Right lobe of liver (tissue), 6 donors: Measurements from ENCODE around the gene PTPN4. TPM values are rescaled to one million over a fixed set of nuclear protein-coding genes. Genes with fewer than 3 reads are reported as not detected.
A peak's percentile ranks its signal among the peaks of the same experiment; 100 is the strongest.

Experiments used
- ATAC-seq, 4 donors: fragments of 200-7000 bp; cut with Tn5 transposase; one replicate each; pipeline ENCODE4 v1.9.1; 2020; ENCODE audit warnings: mild to moderate bottlenecking in 4 of 4, moderate library complexity in 4 of 4
- DNase-seq, 3 donors: peaks; one replicate each; pipeline ENCODE4 v3.0.0-alpha.2; 2020
- H3K27ac ChIP-seq, 3 donors: fragments of 200-600 bp; one replicate each; pipeline ENCODE4 v1.8.0; 2022
- H3K27me3 ChIP-seq, 2 donors: fragments of 200-600 bp; one replicate each; pipeline ENCODE4 v1.8.0; 2022
- H3K36me3 ChIP-seq, 4 donors: fragments of 200-600 bp; sonication (generic) in 1 of 4; one replicate each; pipeline versions ENCODE4 v1.5.1 to v1.8.0; 2017 to 2022; ENCODE audit warnings: control low read depth in 1 of 4
- H3K4me1 ChIP-seq, 4 donors: fragments of 200-600 bp; sonication (generic) in 1 of 4; one replicate each; pipeline versions ENCODE4 v1.5.1 to v1.8.0; 2017 to 2022; ENCODE audit warnings: control low read depth in 1 of 4
- H3K4me3 ChIP-seq, 3 donors: fragments of 200-600 bp; one replicate each; pipeline ENCODE4 v1.8.0; 2022
- H3K9me3 ChIP-seq, 4 donors: fragments of 200-600 bp; sonication (generic) in 1 of 4; one replicate each; pipeline versions ENCODE4 v1.5.1 to v1.8.0; 2017 to 2022; ENCODE audit warnings: control low read depth in 1 of 4
- CTCF ChIP-seq, 4 donors: fragments of 200-600 bp in 3 of 4; fragments of 450-650 bp in 1 of 4; IDR thresholded peaks; one replicate each; pipeline versions ENCODE4 v1.5.1 to v1.8.0; 2016 to 2022; ENCODE audit warnings: antibody characterized with exemption in 4 of 4, mild to moderate bottlenecking in 2 of 4
- POLR2A ChIP-seq: fragments of 450-650 bp; IDR thresholded peaks from one replicate; pipeline ENCODE4 v1.6.1; 2017; ENCODE audit warnings: antibody characterized with exemption, mild to moderate bottlenecking
- WGBS: methylation state at CpG from one replicate; pipeline ENCODE4 v1.1.6; 2018; ENCODE audit warnings: low coverage, low lambda C conversion rate; ENCODE audit not compliant: insufficient coverage; ENCODE audit errors: missing lambda C conversion rate; 5-methylcytosine and 5-hydroxymethylcytosine counted together
- intact Hi-C, 2 donors: fragments of 100-400 bp; cut with DNase I; formaldehyde crosslinking; loops; one replicate each; pipeline versions ENCODE4 v1.11.2 to v1.14.1; 2022
- total RNA-seq, 6 experiments: library from RNA; depleted of rRNA in 2 of 6; stranded (reverse); fragments of >200 nt in 2 of 6; fragmentation: NEBNext Ultra II Directional in 3 of 6; extraction: Animal tissue kit (Norgen Biotek cat#: 25700) in 3 of 6; gene quantifications; one replicate each; pipeline versions ENCODE4 v1.1.0 to v1.2.4, GENCODE V29; 2016 to 2023
- donor health status: DM: no; HTN: yes; CAD: no.
- donor health status: DM: no; HTN: no; CAD: no.
- donor health status: DM: no; HTN: no; CAD: no.
- donor health status: DM: no; HTN: yes; CAD: no.
- donor health status: DM: no; HTN: yes; CAD: no.

The PTPN4 gene
- total RNA-seq, 6 experiments from 2014 or later = 8.5 to 19.9 (median 14.8) TPM

GRCh38 chr2:119841550-119841949 lies 81.8 kb downstream of the PTPN4 start:
- WGBS = 33% methylated on average over 1 of the region's 1 CpG
- Histone ChIP-seq H3K4me3 (no peak overlapping the region), H3K4me1 (peaks cover 0 to 7% (median 2%) of the 10 kb centered on the region in 4 donors), H3K27me3 (no peaks in the 10 kb centered on the region), H3K36me3 (no peaks in the 10 kb centered on the region), H3K27ac (peak overlapping the region in 1 of 3 donors; percentile 3), H3K9me3 (no peaks in the 10 kb centered on the region)
- intact Hi-C loops = no loop called here
- TF ChIP-seq CTCF (IDR thresholded peaks at IDR 0.05) = no peak
- ATAC-seq = peak; percentile 72 to 90 (median 78)
- no peak for DNase-seq

DNA sequence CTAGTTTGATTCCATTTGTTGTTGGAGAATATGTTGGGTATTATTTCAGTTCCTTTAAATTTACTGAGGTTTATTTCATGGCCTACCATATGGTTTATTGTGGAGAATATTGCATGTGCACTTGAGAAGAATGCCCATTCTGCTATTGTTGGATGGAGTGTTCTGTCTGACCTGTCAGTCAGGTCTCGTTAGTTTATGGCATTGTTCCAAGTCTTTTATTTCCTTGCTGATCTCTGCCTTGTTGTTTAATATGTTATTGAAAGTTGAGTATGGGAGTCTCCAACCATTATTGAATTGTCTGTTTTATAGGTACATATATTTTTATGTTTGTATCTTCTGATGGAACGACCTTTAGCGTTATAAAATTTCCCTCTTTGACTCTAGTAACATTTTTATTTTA lies 86.3 kb downstream of the PTPN4 start:
- Histone ChIP-seq H3K27ac (no peak overlapping the region), H3K36me3 (no peaks in the 10 kb centered on the region), H3K9me3 (no peaks in the 10 kb centered on the region), H3K27me3 (no peaks in the 10 kb centered on the region), H3K4me1 (peaks cover 0 to 7% (median 2%) of the 10 kb centered on the region in 4 donors), H3K4me3 (no peak overlapping the region)
- 77% methylated on average over 3 of the region's 3 CpGs for WGBS
- intact Hi-C loops = no loop called here
- ATAC-seq = no peak
- no peak for DNase-seq
- TF ChIP-seq POLR2A (no peak), CTCF (IDR thresholded peaks at IDR 0.05) (no peak)

DNA sequence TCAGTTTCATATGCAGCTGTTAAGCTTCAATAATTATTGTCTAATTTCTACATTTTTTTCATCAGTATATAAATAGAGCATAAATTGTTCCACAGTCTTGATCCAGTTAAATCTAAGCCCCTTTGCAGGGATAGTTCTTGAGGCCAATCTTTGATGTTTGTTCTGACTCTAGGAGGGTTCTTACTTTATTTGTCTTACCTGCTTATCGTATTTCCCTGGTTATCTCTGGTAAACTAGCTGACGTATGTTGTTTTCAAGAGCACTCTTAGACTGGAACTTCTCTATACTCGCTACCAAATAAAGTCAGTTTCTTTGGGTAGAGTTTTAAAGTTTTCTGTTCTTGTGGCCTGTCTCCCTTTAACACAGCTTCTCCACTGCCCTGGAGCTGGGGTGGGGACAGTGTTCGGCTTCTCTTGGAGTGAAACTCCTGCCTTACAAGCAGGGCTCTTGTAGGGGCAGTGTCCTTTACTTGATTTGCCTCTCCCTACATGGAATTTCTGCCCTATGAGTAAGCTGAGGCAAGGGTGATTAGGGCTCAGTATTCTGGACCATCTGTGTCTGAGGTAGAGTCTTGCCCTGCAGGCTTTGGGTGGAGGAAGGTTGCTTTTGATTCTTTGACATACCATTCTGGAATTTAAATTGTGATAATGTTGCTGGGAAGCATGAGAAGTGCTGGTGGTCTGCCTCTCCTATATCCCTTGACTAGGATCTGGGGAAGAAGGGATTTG lies 90.3 kb downstream of the PTPN4 start:
- Histone ChIP-seq H3K27me3 (no peaks in the 10 kb centered on the region), H3K9me3 (peaks cover 0 to 17% (median 4%) of the 10 kb centered on the region in 4 donors), H3K36me3 (no peaks in the 10 kb centered on the region), H3K27ac (no peak overlapping the region), H3K4me3 (no peak overlapping the region), H3K4me1 (peaks cover 0 to 2% (median 0%) of the 10 kb centered on the region in 4 donors)
- no peak for DNase-seq
- WGBS = 67% methylated on average over 4 of the region's 4 CpGs
- TF ChIP-seq CTCF (IDR thresholded peaks at IDR 0.05) (no peak), POLR2A (no peak)
- intact Hi-C loops = no loop called here
- peak in 1 of 4 donors; percentile 64 for ATAC-seq

DNA sequence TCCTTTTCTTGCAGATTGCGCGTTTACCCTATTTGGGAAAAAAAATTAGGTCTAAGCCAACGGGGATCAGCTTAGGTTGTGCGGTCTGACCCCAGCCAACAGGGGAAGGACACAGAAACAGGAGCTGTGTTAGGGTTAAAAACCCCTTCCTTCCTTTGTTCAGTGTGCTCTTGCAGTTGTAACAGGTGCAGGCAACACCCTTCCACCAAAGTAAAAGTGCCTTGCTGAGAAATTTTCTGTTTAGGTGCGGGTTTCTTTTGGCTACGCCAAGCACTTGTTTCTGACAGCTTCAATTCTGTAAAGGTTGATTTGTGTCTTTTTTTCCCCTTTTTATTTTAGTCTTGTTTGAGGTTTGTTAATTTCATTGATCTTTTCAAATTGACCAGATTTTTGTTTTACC lies 92.5 kb downstream of the PTPN4 start:
- H3K27me3 ChIP-seq = no peaks in the 10 kb centered on the region
- intact Hi-C loops = no loop called here
- DNase-seq (no peak), ATAC-seq (no peak)
- peaks cover 0 to 17% (median 4%) of the 10 kb centered on the region in 4 donors for H3K9me3 ChIP-seq
- H3K27ac ChIP-seq = no peak overlapping the region
- no peak overlapping the region for H3K4me3 ChIP-seq
- H3K4me1 ChIP-seq = peaks cover 0 to 2% (median 0%) of the 10 kb centered on the region in 4 donors
- H3K36me3 ChIP-seq = no peaks in the 10 kb centered on the region
- TF ChIP-seq CTCF (IDR thresholded peaks at IDR 0.05) (no peak), POLR2A (no peak)
- 98% methylated on average over 6 of the region's 6 CpGs for WGBS
